Osteocyte (in vitro differentiated cells): ENCODE measurements around the gene COL4A1. TPM values are rescaled to one million over a fixed set of nuclear protein-coding genes. Genes with fewer than 3 reads are reported as not detected.
A peak's percentile ranks its signal among the peaks of the same experiment; 100 is the strongest.

Experiments used
- DNase-seq: peaks from one replicate; pipeline ENCODE4 v3.0.0; 2021; ENCODE audit warnings: mixed read lengths; ENCODE audit not compliant: unreplicated experiment; ENCODE audit errors: extremely low spot score
- H3K27ac Mint-ChIP-seq: one replicate; pipeline ENCODE4 v1.8.0; 2021; ENCODE audit warnings: mild to moderate bottlenecking, mixed read lengths; ENCODE audit not compliant: unreplicated experiment
- H3K27me3 Mint-ChIP-seq: one replicate; pipeline ENCODE4 v1.8.0; 2021; ENCODE audit warnings: mixed read lengths; ENCODE audit not compliant: unreplicated experiment
- H3K36me3 Mint-ChIP-seq: one replicate; pipeline ENCODE4 v1.8.0; 2021; ENCODE audit warnings: mixed read lengths; ENCODE audit not compliant: unreplicated experiment
- H3K4me1 Mint-ChIP-seq: one replicate; pipeline ENCODE4 v1.8.0; 2021; ENCODE audit warnings: mixed read lengths; ENCODE audit not compliant: unreplicated experiment
- H3K4me3 Mint-ChIP-seq: one replicate; pipeline ENCODE4 v1.8.0; 2021; ENCODE audit warnings: mild to moderate bottlenecking, moderate library complexity, mixed read lengths; ENCODE audit not compliant: unreplicated experiment
- H3K9me3 Mint-ChIP-seq: one replicate; pipeline ENCODE4 v1.8.0; 2021; ENCODE audit warnings: mixed read lengths; ENCODE audit not compliant: unreplicated experiment
- CTCF ChIP-seq: fragments of 200-600 bp; sonication (generic); IDR thresholded peaks from 2 replicates; pipeline ENCODE4 v1.5.0; 2021; ENCODE audit warnings: antibody characterized with exemption, mild to moderate bottlenecking, moderate library complexity
- total RNA-seq: library from RNA; stranded (reverse); gene quantifications from 2 replicates; pipeline ENCODE4 v1.2.1, GENCODE V29; 2021

COL4A1 gene
- total RNA-seq, 1 donor from 2014 or later = 3,181 TPM

GRCh38 chr13:110206996-110207395 is 100.0 kb downstream of the COL4A1 start:
- Mint-ChIP-seq H3K27ac (peak overlapping the region; percentile 56), H3K4me3 (no peak overlapping the region), H3K9me3 (no peaks in the 10 kb centered on the region), H3K36me3 (peaks cover 60% of the 10 kb centered on the region), H3K4me1 (peaks cover 3% of the 10 kb centered on the region), H3K27me3 (no peaks in the 10 kb centered on the region)
- DNase-seq = peak; percentile 56
- no peak for TF ChIP-seq CTCF

- no peaks in the 10 kb centered on the region for H3K4me1 Mint-ChIP-seq
- H3K27ac Mint-ChIP-seq = peak overlapping the region; percentile 56
- H3K27me3 Mint-ChIP-seq = no peaks in the 10 kb centered on the region
- peak; percentile 51 for DNase-seq
- no peak for TF ChIP-seq CTCF
- H3K4me3 Mint-ChIP-seq = no peak overlapping the region
- H3K36me3 Mint-ChIP-seq = peaks cover 54% of the 10 kb centered on the region
- no peaks in the 10 kb centered on the region for H3K9me3 Mint-ChIP-seq
These were observed 100.8 kb downstream of the COL4A1 start for GRCh38 chr13:110206185-110206584.

GRCh38 chr13:110201114-110201513 is 105.8 kb downstream of the COL4A1 start:
- Mint-ChIP-seq H3K27ac (peak overlapping the region; percentile 27), H3K4me1 (peaks cover 2% of the 10 kb centered on the region), H3K4me3 (no peak overlapping the region), H3K9me3 (no peaks in the 10 kb centered on the region), H3K27me3 (no peaks in the 10 kb centered on the region), H3K36me3 (peaks cover 68% of the 10 kb centered on the region)
- no peak for TF ChIP-seq CTCF
- DNase-seq = no peak

- no peaks in the 10 kb centered on the region for H3K9me3 Mint-ChIP-seq
- no peak overlapping the region for H3K4me3 Mint-ChIP-seq
- TF ChIP-seq CTCF = no peak
- no peak for DNase-seq
- H3K27ac Mint-ChIP-seq = peak overlapping the region; percentile 65
- peaks cover 70% of the 10 kb centered on the region for H3K36me3 Mint-ChIP-seq
- no peaks in the 10 kb centered on the region for H3K27me3 Mint-ChIP-seq
- peaks cover 5% of the 10 kb centered on the region for H3K4me1 Mint-ChIP-seq
These were observed 106.6 kb downstream of the COL4A1 start for GRCh38 chr13:110200276-110200870.

GRCh38 chr13:110199046-110199831 is 107.7 kb downstream of the COL4A1 start:
- no peak for TF ChIP-seq CTCF
- Mint-ChIP-seq H3K27me3 (no peaks in the 10 kb centered on the region), H3K4me1 (peaks cover 6% of the 10 kb centered on the region), H3K27ac (peak overlapping the region; percentile 65), H3K9me3 (no peaks in the 10 kb centered on the region), H3K36me3 (peaks cover 75% of the 10 kb centered on the region), H3K4me3 (no peak overlapping the region)
- no peak for DNase-seq
